ENCODE results near the gene EBI3.
"Not testable (repeated sequence)": the region's sequence is repeated elsewhere in the genome, so short reads cannot be mapped to it uniquely, and the experiment has no call there.

The EBI3 gene

GRCh38 chr19:4199699-4200293, 29.5 kb upstream of the EBI3 start:
- DNase-seq (ENCODE audit: low read depth in 1 of 2, low spot score in 1 of 2): no peak

- DNase-seq (ENCODE audit: low read depth in 1 of 2, low spot score in 1 of 2): no peak
These were observed 28.3 kb upstream of the EBI3 start for GRCh38 chr19:4200940-4201542.

- DNase-seq (ENCODE audit: low read depth in 1 of 2, low spot score in 1 of 2): no peak
These were observed 27.5 kb upstream of the EBI3 start for GRCh38 chr19:4201798-4202197.

- no peak for DNase-seq (ENCODE audit: low read depth in 1 of 2, low spot score in 1 of 2)
These were observed 22.4 kb upstream of the EBI3 start for GRCh38 chr19:4206818-4207484.

- DNase-seq (ENCODE audit: low read depth in 1 of 2, low spot score in 1 of 2): no peak
These were observed 20.8 kb upstream of the EBI3 start for GRCh38 chr19:4208385-4209094.

- DNase-seq (ENCODE audit: low read depth in 1 of 2, low spot score in 1 of 2): no peak
These were observed 19.1 kb upstream of the EBI3 start for GRCh38 chr19:4210166-4210731.

- DNase-seq (ENCODE audit: low read depth in 1 of 2, low spot score in 1 of 2): no peak
These were observed 16.2 kb upstream of the EBI3 start for GRCh38 chr19:4213116-4213515.

GRCh38 chr19:4215807-4216206, 13.5 kb upstream of the EBI3 start:
- no peak for DNase-seq (ENCODE audit: low read depth in 1 of 2, low spot score in 1 of 2)

GRCh38 chr19:4216846-4217245, 12.5 kb upstream of the EBI3 start:
- DNase-seq (ENCODE audit: low read depth in 1 of 2, low spot score in 1 of 2): no peak

- no peak for DNase-seq (ENCODE audit: low read depth in 1 of 2, low spot score in 1 of 2)
These were observed 11.7 kb upstream of the EBI3 start for GRCh38 chr19:4217429-4218264.

GRCh38 chr19:4218523-4218922, 10.8 kb upstream of the EBI3 start:
- not testable (repeated sequence) for DNase-seq (ENCODE audit: low read depth in 1 of 2, low spot score in 1 of 2)

- no peak for DNase-seq (ENCODE audit: low read depth in 1 of 2, low spot score in 1 of 2)
These were observed 9.1 kb upstream of the EBI3 start for GRCh38 chr19:4220188-4220587.

GRCh38 chr19:4224470-4224869, 4.9 kb upstream of the EBI3 start:
- no peak for DNase-seq (ENCODE audit: low read depth in 1 of 2, low spot score in 1 of 2)

- no peak for DNase-seq (ENCODE audit: low read depth in 1 of 2, low spot score in 1 of 2)
These were observed 3.4 kb upstream of the EBI3 start for GRCh38 chr19:4225885-4226284.

GRCh38 chr19:4227771-4228170, 1.6 kb upstream of the EBI3 start:
- DNase-seq (ENCODE audit: low read depth in 1 of 2, low spot score in 1 of 2): no peak

- no peak for DNase-seq (ENCODE audit: low read depth in 1 of 2, low spot score in 1 of 2)
These were observed 551 bp upstream of the EBI3 start for GRCh38 chr19:4228765-4229178.

GRCh38 chr19:4230237-4230636, 914 bp downstream of the EBI3 start:
- not testable (repeated sequence) for DNase-seq (ENCODE audit: low read depth in 1 of 2, low spot score in 1 of 2)

GRCh38 chr19:4231521-4231920, 2.2 kb downstream of the EBI3 start:
- not testable (repeated sequence) for DNase-seq (ENCODE audit: low read depth in 1 of 2, low spot score in 1 of 2)

- DNase-seq (ENCODE audit: low read depth in 1 of 2, low spot score in 1 of 2): not testable (repeated sequence)
These were observed 2.8 kb downstream of the EBI3 start for GRCh38 chr19:4232139-4232538.

GRCh38 chr19:4232614-4233281, 3.4 kb downstream of the EBI3 start:
- DNase-seq (ENCODE audit: low read depth in 1 of 2, low spot score in 1 of 2): no peak
